Measurements from ENCODE around the gene CYP19A1. TPM values are rescaled to one million over a fixed set of nuclear protein-coding genes. Genes with fewer than 3 reads are reported as not detected.

The CYP19A1 gene
- total and polyA plus RNA-seq, 3 experiments from 2014 or later = not detected

DNA sequence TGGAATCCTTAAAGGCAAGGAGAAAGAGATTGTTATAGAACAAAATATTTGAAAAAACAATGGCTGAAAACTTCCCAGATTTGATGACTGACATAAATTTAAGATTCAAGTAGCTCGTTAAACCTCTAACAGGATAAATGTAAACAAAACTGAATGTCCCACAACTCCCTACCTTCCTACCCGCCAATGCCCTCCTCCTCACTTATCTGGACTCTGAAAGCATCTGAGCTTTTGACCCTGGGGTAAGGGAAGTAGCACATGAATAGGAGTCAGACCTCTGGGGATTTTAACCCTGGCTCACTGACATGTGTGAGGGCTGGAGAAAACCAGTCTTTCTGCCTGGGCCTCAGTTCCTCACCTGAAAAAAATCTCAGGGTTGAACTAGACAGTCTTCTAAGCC is 26.9 kb downstream of the CYP19A1 start:
- POLR2A ChIA-PET = no interaction called here
- H3K4me3 ChIP-seq (ENCODE audit: low read length) = no peak overlapping the region
- Mint-ChIP-seq H3K4me1 (no peaks in the 10 kb centered on the region), H3K36me3 (no peaks in the 10 kb centered on the region), H3K27ac (no peak overlapping the region), H3K4me3 (no peak overlapping the region), H3K9me3 (peaks cover 0 to 2% (median 2%) of the 10 kb centered on the region in 5 donors), H3K27me3 (peaks cover 0 to 6% of the 10 kb centered on the region in 2 donors)
- H3K4me1 ChIP-seq (ENCODE audit: insufficient read depth, low read length) = no peaks in the 10 kb centered on the region
- no peak for DNase-seq
- CTCF ChIA-PET = no interaction called here
- no peaks in the 10 kb centered on the region for H3K27me3 ChIP-seq (ENCODE audit: insufficient read depth, low read length, poor library complexity, severe bottlenecking)
- no peak overlapping the region for H3K27ac ChIP-seq (ENCODE audit: low read depth, low read length)
- H3K9me3 ChIP-seq (ENCODE audit: low read length) = no peaks in the 10 kb centered on the region
- H3K36me3 ChIP-seq (ENCODE audit: insufficient read depth, low read length) = no peaks in the 10 kb centered on the region

DNA sequence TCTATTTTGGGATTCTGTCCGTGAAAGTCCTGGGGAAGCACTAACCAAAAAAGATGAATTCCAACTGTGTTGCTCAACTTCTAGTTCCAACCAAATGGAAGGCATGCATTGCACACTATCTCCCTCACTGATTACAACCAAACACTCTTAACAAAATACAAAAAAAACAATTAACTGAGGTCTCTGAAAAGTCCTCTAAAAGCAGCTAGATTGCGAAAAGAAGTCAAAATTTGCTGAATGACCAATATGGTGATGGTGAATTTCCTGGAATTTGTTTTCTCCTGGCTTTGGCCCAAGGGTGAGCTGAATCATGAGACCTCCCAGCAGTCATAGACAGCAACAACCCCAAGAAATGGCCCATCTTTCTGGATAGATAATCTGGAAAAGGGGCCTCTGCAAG is 28.3 kb downstream of the CYP19A1 start:
- no peaks in the 10 kb centered on the region for H3K9me3 ChIP-seq (ENCODE audit: low read length)
- H3K27ac ChIP-seq (ENCODE audit: low read depth, low read length) = no peak overlapping the region
- H3K9me3 Mint-ChIP-seq = peaks cover 0 to 2% (median 2%) of the 10 kb centered on the region in 5 donors
- ChIA-PET POLR2A (no interaction called here), CTCF (no interaction called here)
- H3K27ac Mint-ChIP-seq = no peak overlapping the region
- H3K4me3 Mint-ChIP-seq = no peak overlapping the region
- no peaks in the 10 kb centered on the region for H3K4me1 Mint-ChIP-seq
- H3K27me3 ChIP-seq (ENCODE audit: insufficient read depth, low read length, poor library complexity, severe bottlenecking) = no peaks in the 10 kb centered on the region
- no peaks in the 10 kb centered on the region for H3K36me3 Mint-ChIP-seq
- peaks cover 3 to 8% of the 10 kb centered on the region in 2 donors for H3K27me3 Mint-ChIP-seq
- H3K4me1 ChIP-seq (ENCODE audit: insufficient read depth, low read length) = no peaks in the 10 kb centered on the region
- DNase-seq = no peak
- no peaks in the 10 kb centered on the region for H3K36me3 ChIP-seq (ENCODE audit: insufficient read depth, low read length)
- no peak overlapping the region for H3K4me3 ChIP-seq (ENCODE audit: low read length)

DNA sequence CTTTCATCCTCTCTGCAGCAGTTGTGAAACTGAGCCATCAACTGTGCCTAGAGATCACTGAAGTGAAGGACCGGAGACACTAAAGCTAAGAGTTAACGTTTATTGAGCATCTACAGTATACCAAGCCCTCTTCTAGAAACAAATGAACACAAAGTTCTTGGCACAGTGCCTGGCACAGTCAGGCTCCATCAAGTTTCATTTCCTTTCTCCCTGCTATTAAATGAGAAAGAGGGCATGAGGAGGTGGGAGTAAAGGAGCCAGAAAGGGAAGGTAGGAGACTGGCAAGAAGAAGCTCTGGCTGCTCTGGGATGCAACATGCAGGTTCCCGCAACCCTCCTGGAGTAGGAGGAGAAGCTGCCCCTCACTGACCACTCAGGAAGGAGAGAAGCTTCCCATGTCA is 30.6 kb downstream of the CYP19A1 start:
- Mint-ChIP-seq H3K27ac (no peak overlapping the region), H3K9me3 (peaks cover 0 to 2% (median 0%) of the 10 kb centered on the region in 5 donors), H3K4me3 (no peak overlapping the region), H3K4me1 (no peaks in the 10 kb centered on the region), H3K36me3 (no peaks in the 10 kb centered on the region), H3K27me3 (peaks cover 8 to 10% of the 10 kb centered on the region in 2 donors)
- DNase-seq = no peak
- ChIA-PET POLR2A (no interaction called here), CTCF (no interaction called here)
- H3K27me3 ChIP-seq (ENCODE audit: insufficient read depth, low read length, poor library complexity, severe bottlenecking) = no peaks in the 10 kb centered on the region
- no peaks in the 10 kb centered on the region for H3K36me3 ChIP-seq (ENCODE audit: insufficient read depth, low read length)
- no peaks in the 10 kb centered on the region for H3K9me3 ChIP-seq (ENCODE audit: low read length)
- H3K4me1 ChIP-seq (ENCODE audit: insufficient read depth, low read length) = no peaks in the 10 kb centered on the region
- no peak overlapping the region for H3K27ac ChIP-seq (ENCODE audit: low read depth, low read length)
- H3K4me3 ChIP-seq (ENCODE audit: low read length) = no peak overlapping the region

DNA sequence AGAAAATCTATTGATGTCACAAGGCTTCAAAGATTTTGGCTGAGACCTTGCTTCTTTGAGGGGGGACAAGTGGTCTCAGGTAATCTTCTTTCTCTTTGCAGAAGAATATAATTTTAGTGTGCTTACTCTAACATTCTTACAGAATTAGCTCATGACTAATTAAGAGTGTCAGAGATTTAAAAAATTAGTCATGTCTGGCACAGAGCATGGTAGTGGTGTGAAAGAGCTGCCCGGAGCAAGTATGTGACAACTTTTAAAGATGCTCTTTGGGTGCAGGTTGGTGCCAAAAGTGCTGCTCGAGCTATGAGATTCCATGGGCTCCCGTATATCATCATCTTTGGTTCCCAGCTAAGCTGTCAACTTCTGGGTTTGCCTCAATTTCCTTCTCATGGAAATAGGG is 31.1 kb downstream of the CYP19A1 start:
- Histone ChIP-seq H3K4me3 (ENCODE audit: low read length) (no peak overlapping the region), H3K36me3 (ENCODE audit: insufficient read depth, low read length) (no peaks in the 10 kb centered on the region), H3K27ac (ENCODE audit: low read depth, low read length) (no peak overlapping the region), H3K9me3 (ENCODE audit: low read length) (no peaks in the 10 kb centered on the region), H3K4me1 (ENCODE audit: insufficient read depth, low read length) (no peaks in the 10 kb centered on the region), H3K27me3 (ENCODE audit: insufficient read depth, low read length, poor library complexity, severe bottlenecking) (no peaks in the 10 kb centered on the region)
- Mint-ChIP-seq H3K27ac (no peak overlapping the region), H3K4me3 (no peak overlapping the region), H3K27me3 (peaks cover 8 to 10% of the 10 kb centered on the region in 2 donors), H3K9me3 (peaks cover 0 to 2% (median 0%) of the 10 kb centered on the region in 5 donors), H3K4me1 (no peaks in the 10 kb centered on the region), H3K36me3 (no peaks in the 10 kb centered on the region)
- ChIA-PET POLR2A (no interaction called here), CTCF (no interaction called here)
- DNase-seq = no peak

DNA sequence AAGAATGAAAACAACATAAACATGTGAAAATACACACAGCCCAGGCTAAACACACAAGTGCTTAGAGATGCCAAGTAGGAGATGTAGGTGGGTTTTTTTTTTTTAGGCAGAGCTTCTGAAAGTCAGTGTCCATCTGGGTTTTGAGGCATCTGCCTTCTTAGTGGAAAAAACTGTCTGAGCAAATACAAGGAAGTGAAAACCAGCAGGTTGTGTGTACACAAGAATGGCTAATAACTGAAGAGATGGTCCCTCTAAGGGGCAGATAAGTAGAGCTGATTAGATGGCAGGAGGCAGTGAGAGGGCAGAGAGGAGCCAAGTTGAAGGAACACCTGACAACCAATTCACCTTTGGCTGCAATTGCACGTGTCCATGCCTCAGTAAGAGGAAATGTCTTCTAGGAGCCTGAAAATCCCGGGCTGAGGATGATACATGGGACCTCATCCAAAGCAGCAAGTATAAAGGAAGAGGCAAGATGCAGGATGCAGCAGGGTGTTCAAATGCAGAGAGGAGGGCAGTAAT is 34.9 kb downstream of the CYP19A1 start:
- ChIA-PET POLR2A (no interaction called here), CTCF (no interaction called here)
- H3K36me3 Mint-ChIP-seq = no peaks in the 10 kb centered on the region
- no peak overlapping the region for H3K27ac Mint-ChIP-seq
- Histone ChIP-seq H3K36me3 (ENCODE audit: insufficient read depth, low read length) (no peaks in the 10 kb centered on the region), H3K4me1 (ENCODE audit: insufficient read depth, low read length) (no peaks in the 10 kb centered on the region), H3K27me3 (ENCODE audit: insufficient read depth, low read length, poor library complexity, severe bottlenecking) (no peaks in the 10 kb centered on the region), H3K9me3 (ENCODE audit: low read length) (no peaks in the 10 kb centered on the region), H3K4me3 (ENCODE audit: low read length) (no peak overlapping the region), H3K27ac (ENCODE audit: low read depth, low read length) (no peak overlapping the region)
- no peaks in the 10 kb centered on the region for H3K4me1 Mint-ChIP-seq
- peaks cover 11 to 15% of the 10 kb centered on the region in 2 donors for H3K27me3 Mint-ChIP-seq
- H3K4me3 Mint-ChIP-seq = no peak overlapping the region
- H3K9me3 Mint-ChIP-seq = peaks cover 0 to 4% (median 0%) of the 10 kb centered on the region in 5 donors
- DNase-seq = no peak

DNA sequence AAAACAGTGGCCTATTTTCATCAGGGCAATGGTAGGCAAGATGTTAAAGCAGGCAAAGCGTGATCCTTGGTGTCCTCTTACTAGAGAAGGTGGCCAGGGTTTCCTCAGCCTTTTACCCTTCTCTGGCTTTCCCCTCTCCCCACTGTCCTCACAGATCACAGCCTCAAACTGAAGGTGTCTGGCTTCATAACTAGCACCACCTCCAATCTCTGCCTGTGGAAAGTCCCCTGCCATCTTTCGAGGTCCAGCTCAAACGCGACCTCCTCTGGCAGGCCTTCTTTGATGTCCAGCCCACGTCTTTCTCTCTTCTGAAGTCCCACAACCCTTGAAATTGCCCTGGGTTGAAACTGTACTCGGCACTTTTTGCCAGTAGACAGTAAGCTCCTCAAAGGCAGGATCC is 35.9 kb downstream of the CYP19A1 start:
- Mint-ChIP-seq H3K36me3 (no peaks in the 10 kb centered on the region), H3K9me3 (peaks cover 0 to 4% (median 0%) of the 10 kb centered on the region in 5 donors), H3K4me3 (no peak overlapping the region), H3K4me1 (no peaks in the 10 kb centered on the region), H3K27me3 (peaks cover 11 to 15% of the 10 kb centered on the region in 2 donors), H3K27ac (no peak overlapping the region)
- Histone ChIP-seq H3K4me3 (ENCODE audit: low read length) (no peak overlapping the region), H3K27ac (ENCODE audit: low read depth, low read length) (no peak overlapping the region), H3K4me1 (ENCODE audit: insufficient read depth, low read length) (no peaks in the 10 kb centered on the region), H3K27me3 (ENCODE audit: insufficient read depth, low read length, poor library complexity, severe bottlenecking) (no peaks in the 10 kb centered on the region), H3K36me3 (ENCODE audit: insufficient read depth, low read length) (no peaks in the 10 kb centered on the region), H3K9me3 (ENCODE audit: low read length) (no peaks in the 10 kb centered on the region)
- ChIA-PET CTCF (no interaction called here), POLR2A (no interaction called here)
- no peak for DNase-seq

DNA sequence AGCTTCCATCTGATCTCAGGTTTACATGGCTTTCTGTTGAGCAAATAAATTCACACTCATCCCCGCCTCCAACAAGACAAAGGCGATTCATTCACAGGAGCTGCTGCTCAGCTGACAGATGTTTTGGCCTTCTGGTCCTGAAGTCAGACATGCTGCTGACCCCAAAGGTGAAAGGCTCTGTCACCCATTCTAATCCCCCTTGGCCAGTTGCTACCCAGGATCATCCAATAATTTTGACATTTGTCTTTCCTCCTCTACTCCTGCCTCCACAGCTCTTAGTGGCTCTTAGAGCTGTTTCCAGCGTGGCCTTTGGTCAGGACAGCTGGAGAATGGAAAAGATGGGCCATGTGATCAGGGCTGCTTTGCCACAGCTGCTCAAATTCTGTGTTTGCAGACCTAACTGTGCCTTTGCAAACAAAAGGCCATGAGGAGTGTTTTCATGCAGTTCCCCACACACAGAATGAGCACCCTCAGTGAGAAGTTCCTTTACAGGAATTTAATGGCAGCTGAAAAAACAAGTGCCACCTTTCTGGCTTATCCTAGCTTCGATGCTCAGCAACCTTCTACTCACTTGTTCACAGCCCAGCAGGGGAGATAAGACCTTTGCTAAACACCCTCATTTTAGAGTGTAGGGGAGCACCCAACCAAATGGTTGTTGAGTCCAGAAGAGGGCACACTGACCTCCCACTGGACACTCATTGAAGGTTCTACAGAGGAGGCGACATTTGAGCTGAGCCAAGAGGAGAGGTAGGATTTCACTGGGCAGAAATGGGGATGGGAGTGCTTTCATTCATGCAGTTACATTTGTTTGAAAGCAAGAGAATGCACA is 39.0 kb downstream of the CYP19A1 start:
- Histone ChIP-seq H3K27ac (ENCODE audit: low read depth, low read length) (no peak overlapping the region), H3K9me3 (ENCODE audit: low read length) (no peaks in the 10 kb centered on the region), H3K4me1 (ENCODE audit: insufficient read depth, low read length) (no peaks in the 10 kb centered on the region), H3K27me3 (ENCODE audit: insufficient read depth, low read length, poor library complexity, severe bottlenecking) (peaks cover 3% of the 10 kb centered on the region), H3K36me3 (ENCODE audit: insufficient read depth, low read length) (no peaks in the 10 kb centered on the region), H3K4me3 (ENCODE audit: low read length) (no peak overlapping the region)
- H3K4me3 Mint-ChIP-seq = no peak overlapping the region
- no peaks in the 10 kb centered on the region for H3K4me1 Mint-ChIP-seq
- no peaks in the 10 kb centered on the region for H3K36me3 Mint-ChIP-seq
- H3K27me3 Mint-ChIP-seq = peaks cover 3 to 11% of the 10 kb centered on the region in 2 donors
- CTCF ChIA-PET = no interaction called here
- H3K9me3 Mint-ChIP-seq = peaks cover 0 to 4% (median 2%) of the 10 kb centered on the region in 5 donors
- peak overlapping the region in 1 of 8 donors; percentile 43 for H3K27ac Mint-ChIP-seq
- DNase-seq = no peak
- POLR2A ChIA-PET = no interaction called here

DNA sequence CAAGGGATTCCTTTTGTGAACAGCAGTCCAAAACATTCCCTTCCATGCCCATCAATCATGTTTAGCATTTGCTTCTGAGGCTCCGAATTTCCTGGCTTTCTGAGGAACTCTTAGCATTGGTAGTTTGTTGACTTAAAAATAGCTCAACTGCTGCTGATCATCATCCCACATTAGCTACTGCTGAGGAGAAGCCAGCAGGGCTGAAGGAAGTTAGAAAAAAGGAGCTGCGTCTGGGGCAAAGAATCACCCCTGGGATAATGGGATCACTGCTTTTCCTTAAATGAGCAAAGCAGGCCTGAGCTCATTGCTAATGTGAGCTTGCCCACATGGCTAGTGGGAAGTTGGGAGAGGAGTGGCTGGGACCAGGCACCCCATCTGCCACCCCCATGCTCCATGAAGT is 39.8 kb downstream of the CYP19A1 start:
- H3K9me3 Mint-ChIP-seq = peaks cover 0 to 4% (median 2%) of the 10 kb centered on the region in 5 donors
- H3K27me3 Mint-ChIP-seq = peaks cover 3 to 11% of the 10 kb centered on the region in 2 donors
- Histone ChIP-seq H3K4me1 (ENCODE audit: insufficient read depth, low read length) (no peaks in the 10 kb centered on the region), H3K27ac (ENCODE audit: low read depth, low read length) (no peak overlapping the region), H3K4me3 (ENCODE audit: low read length) (no peak overlapping the region), H3K36me3 (ENCODE audit: insufficient read depth, low read length) (no peaks in the 10 kb centered on the region), H3K27me3 (ENCODE audit: insufficient read depth, low read length, poor library complexity, severe bottlenecking) (peaks cover 3% of the 10 kb centered on the region), H3K9me3 (ENCODE audit: low read length) (no peaks in the 10 kb centered on the region)
- H3K4me1 Mint-ChIP-seq = no peaks in the 10 kb centered on the region
- no peak overlapping the region for H3K27ac Mint-ChIP-seq
- ChIA-PET CTCF (no interaction called here), POLR2A (no interaction called here)
- no peak overlapping the region for H3K4me3 Mint-ChIP-seq
- DNase-seq = no peak
- H3K36me3 Mint-ChIP-seq = no peaks in the 10 kb centered on the region

Measured in CD8-positive, alpha-beta memory T cell (primary cell).